ENCODE results near the gene BUB1B. TPM values are rescaled to one million over a fixed set of nuclear protein-coding genes. Genes with fewer than 3 reads are reported as not detected.

Gene BUB1B
- total RNA-seq, 2 experiments from 2014 or later, result 166 to 192 TPM

DNA sequence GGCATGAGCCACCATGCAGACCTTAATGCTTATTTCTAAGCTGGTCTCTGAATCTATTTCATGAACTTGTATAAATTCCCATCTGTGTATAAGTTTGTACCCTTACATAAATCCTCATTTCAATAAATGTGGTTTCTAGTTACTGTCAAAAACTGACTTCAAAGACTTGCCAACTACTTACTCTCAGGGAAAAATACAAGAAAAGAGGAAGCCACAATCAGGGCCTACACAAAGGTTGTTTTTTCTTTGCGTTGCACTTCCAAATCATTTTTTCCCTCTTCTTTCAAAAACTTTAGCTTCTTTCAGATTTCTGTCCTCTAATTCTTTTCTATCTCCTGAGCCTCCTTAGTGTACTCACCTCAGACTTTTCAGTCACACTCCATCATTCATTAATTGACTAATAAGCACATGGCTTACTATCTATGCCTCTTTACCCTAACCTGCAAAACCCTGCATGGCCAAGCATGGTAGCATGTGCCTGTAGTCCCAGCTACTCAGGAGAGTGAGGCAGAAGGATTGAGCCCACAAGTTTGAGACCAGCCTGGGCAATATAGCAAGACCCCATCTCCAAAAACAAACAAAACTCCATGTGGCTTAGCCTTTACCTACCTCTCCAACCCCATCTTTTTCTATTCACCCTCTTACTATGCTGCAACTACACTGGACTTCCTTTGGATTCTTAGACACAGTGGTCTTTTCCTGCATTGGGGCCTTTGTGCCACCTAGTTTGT lies 37.7 kb downstream of the BUB1B start:
- CTCF ChIA-PET (ENCODE audit: unreplicated experiment), result interaction anchor here (1.1 kb wide), 1 partner anchor 93 kb away, joined by 3 read pairs; no protein-coding TSS in a partner anchor
- Histone ChIP-seq H3K9me2 (ENCODE audit: insufficient read depth, low read length) (no peaks in the 10 kb centered on the region), H3K4me1 (ENCODE audit: insufficient read depth, low read length, poor library complexity, severe bottlenecking) (no peaks in the 10 kb centered on the region), H3K36me3 (ENCODE audit: insufficient read depth, low read length) (peaks cover 98% of the 10 kb centered on the region), H3K79me2 (ENCODE audit: insufficient read depth, low read depth, low read length) (peaks cover 15% of the 10 kb centered on the region; the same call in 1 of the 2 replicates), H3K4me2 (ENCODE audit: low read length) (no peak overlapping the region), H3K4me3 (ENCODE audit: low read depth, low read length, poor library complexity, severe bottlenecking) (no peak overlapping the region), H3K27ac (ENCODE audit: low read depth, low read length, poor library complexity, severe bottlenecking) (no peak overlapping the region), H2AFZ (ENCODE audit: low read length) (no peak overlapping the region), H3K9me3 (ENCODE audit: low read length) (no peaks in the 10 kb centered on the region), H4K20me1 (ENCODE audit: insufficient read depth, low read length) (0 out of 2 replicates have a peak, but pooled peaks cover 9% of the 10 kb centered on the region)
- POLR2A ChIA-PET, result interaction anchor here (1.6 kb wide), 1 partner anchor 35 kb away, joined by 3 read pairs; no protein-coding TSS in a partner anchor
- BruUV-seq (replicated peaks), result no TSS peak
- no peak for DNase-seq (ENCODE audit: low spot score)
- TF ChIP-seq CTCF (conservative IDR thresholded peaks at IDR 0.05; ENCODE audit: low read length), result no peak
- TF ChIP-seq EZH2phosphoT487 (IDR thresholded peaks at IDR 0.05; ENCODE audit: borderline replicate concordance, low read depth, low read length), result no peak
- intact Hi-C loops (cut with micrococcal nuclease; ENCODE audit: unreplicated experiment), result no loop called here

- Histone ChIP-seq H3K4me3 (ENCODE audit: low read depth, low read length, poor library complexity, severe bottlenecking) (no peak overlapping the region), H3K4me2 (ENCODE audit: low read length) (no peak overlapping the region), H3K27ac (ENCODE audit: low read depth, low read length, poor library complexity, severe bottlenecking) (no peak overlapping the region), H4K20me1 (ENCODE audit: insufficient read depth, low read length) (no peaks in the 10 kb centered on the region), H3K9me3 (ENCODE audit: low read length) (no peaks in the 10 kb centered on the region), H3K79me2 (ENCODE audit: insufficient read depth, low read depth, low read length) (no peaks in the 10 kb centered on the region), H2AFZ (ENCODE audit: low read length) (no peak overlapping the region), H3K4me1 (ENCODE audit: insufficient read depth, low read length, poor library complexity, severe bottlenecking) (no peaks in the 10 kb centered on the region), H3K9me2 (ENCODE audit: insufficient read depth, low read length) (no peaks in the 10 kb centered on the region), H3K36me3 (ENCODE audit: insufficient read depth, low read length) (peaks cover 96% of the 10 kb centered on the region)
- ChIA-PET POLR2A (interaction anchor here (0.5 to 1.9 kb wide), 7 partner anchors 13 to 528 kb away, joined by 3 to 9 read pairs (median 4); partner anchors contain the start of gene BMF), CTCF (ENCODE audit: unreplicated experiment) (no interaction called here)
- intact Hi-C loops (cut with micrococcal nuclease; ENCODE audit: unreplicated experiment), result no loop called here
- DNase-seq (ENCODE audit: low spot score), result no peak
- TF ChIP-seq CTCF (conservative IDR thresholded peaks at IDR 0.05; ENCODE audit: low read length) (no peak), EZH2phosphoT487 (IDR thresholded peaks at IDR 0.05; ENCODE audit: borderline replicate concordance, low read depth, low read length) (no peak)
- no TSS peak for BruUV-seq (replicated peaks)
Measured at GRCh38 chr15:40204100-40204499, 43.2 kb downstream of the BUB1B start.

Data from OCI-LY7 (cell line).